AG20443 (cell line): ENCODE results near the gene SFMBT2.

Experiments used
- DNase-seq: peaks from one replicate; pipeline ENCODE4 v3.0.0; 2012; ENCODE audit warnings: low spot score, mixed read lengths

The SFMBT2 gene

DNA sequence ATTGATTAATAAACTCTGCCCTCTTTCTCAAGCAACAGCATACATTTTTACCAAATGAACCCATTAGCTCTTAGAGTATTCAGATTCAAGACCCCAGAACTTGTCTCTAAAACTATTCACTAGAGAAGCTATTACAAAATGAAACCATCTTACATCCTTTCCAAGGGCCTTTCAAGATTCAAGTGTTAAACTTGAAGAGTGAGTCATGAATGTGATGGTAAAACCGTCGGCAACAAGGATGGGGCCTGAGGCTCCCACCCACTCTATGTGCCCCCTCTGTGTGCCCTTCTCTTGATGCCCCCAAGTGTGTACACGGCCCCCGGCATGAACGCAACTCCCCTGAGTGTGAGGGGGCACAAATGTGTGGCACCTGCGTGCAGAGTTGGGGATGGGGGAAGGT, 46.4 kb downstream of the SFMBT2 start:
- DNase-seq = no peak

DNA sequence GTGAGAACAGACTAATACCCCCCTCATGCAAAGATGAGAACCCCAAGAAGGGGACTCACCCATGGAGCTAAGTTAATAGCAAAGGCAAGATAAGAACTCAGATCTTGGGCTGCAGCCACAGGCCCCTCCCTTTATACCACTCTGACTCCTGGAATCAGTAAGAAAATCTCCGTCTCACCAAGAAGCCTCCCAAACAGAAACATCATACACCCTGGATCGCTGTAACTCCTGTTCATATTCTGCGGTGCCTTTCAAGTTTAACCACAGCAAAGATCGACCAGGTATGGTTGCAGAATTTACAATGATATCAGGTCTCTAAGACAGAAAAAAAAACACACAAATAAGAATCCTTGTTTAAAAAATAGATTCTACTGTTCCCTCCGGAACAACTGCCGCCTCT, 47.1 kb downstream of the SFMBT2 start:
- DNase-seq = no peak

DNA sequence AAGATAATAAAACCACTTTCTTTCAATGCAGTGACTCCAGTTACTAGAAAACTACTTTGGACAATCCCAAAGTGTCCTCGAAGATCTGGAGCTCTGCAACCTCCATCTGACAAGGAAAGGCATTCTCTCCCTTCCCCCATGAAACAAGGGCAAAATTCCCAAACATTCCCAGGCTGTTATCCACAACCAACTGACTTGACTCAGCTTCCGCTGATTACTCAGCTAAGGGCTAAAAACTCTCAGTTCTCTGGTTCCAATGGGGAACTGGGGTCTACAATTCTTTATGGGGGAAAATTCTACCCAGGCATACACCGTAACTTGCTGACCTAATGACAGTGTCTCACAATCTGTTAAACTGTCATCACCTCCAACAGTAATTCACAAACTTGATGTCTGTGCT, 48.4 kb downstream of the SFMBT2 start:
- no peak for DNase-seq

DNA sequence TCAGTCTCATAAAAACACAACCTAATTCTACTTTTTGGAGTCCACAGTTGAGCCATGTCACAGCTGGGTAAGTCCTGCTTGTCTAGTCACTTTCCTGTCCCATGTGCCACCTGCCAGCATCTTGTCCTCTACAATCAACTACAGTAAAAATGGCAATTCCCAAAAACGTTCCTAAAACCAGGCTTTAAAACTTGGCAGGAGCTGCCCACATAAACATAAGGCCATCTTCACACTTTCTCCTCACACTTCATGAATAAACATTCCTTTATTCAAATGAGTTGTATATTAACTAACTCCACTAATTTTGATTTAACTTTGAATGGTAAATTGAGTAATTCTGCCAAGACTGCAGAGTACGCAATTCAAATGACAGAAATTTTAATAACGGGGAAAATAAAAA, 49.5 kb downstream of the SFMBT2 start:
- DNase-seq = no peak

DNA sequence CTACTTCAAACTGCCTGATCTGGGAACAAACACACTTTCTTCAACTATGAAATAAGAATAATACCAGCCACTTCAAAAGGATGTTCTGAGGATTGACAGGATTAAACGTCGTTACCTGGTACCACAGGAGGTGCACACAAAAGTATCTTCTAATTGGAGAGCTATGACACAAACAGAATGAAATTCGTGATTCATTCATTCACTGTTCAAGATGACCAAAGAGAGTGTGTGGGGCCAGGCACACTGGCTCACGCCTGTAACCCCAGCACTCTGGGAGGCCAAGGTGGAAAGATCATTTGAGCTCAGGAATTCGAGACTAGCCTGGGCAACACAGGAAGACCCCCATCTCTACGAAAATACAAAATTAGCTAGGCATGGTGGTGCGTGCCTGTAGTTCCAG, 50.9 kb downstream of the SFMBT2 start:
- no peak for DNase-seq

DNA sequence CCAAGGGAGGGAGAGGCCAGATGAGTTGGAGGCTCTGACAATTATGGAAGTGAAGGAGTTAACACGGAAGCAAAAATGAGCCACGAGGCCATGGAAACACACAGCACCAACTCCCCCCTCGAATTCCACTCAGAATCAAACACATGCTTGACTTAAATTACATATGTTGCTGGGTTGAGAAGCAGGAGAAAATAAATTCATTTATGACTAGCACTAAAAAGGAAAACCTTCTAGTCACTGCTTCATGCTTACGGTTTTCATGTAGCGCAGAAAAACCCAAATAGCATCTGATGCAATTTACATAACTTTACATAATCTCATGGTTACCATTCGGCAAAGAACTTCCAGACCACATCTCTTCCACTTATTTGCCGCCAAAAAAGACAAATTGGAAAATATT, 51.5 kb downstream of the SFMBT2 start:
- DNase-seq = no peak

DNA sequence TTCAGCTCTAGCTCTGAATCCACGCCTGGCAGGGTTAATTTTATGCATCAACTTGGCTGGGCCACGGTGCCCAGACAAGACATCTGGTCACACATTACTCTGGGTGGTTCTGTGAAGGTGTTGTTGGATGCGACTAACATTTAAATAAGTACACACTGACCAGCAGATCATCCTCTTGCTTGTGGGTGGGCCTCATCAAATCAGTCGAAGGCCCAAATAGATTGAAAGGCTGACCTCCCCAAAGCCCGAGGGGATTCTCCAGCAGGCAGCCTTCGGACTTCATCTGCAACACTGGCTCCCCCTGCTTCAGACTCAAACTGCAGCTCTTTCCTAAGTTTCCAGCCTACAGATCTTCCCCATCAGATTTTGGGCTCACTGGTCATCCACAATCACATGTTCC, 53.6 kb downstream of the SFMBT2 start:
- no peak for DNase-seq

DNA sequence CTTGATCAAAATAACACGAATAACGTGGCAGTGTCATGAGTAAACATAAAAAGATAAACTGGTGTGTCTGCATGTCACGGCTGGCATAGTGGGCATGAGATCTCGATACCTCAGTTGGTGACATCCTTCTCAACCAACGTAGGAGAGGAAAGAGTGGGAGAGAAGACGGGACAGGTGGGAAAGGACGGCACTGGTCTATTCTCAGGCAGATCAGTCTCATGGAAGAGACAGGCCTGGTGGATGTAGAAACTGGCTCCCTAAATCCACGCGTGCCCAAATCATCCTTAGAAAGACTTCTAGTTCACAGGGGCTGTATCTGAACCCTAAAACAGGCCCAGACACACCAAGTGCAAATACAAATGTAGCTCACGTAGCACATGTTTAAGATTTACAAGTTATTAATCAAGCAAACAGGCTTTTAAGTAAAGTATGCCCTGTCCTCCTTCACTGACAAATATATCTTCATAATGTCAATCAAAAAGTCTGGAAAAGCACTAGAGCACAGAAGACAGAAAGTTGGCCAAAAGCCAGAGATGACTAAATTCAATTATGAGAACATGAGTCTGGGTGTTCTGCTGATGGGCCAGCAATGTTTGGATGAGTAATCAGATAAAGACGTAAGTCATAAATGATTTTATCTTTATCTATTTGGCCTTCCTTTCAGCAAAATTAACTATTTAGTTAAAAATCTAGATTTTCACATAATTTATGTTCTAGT, 56.3 kb downstream of the SFMBT2 start:
- no peak for DNase-seq

DNA sequence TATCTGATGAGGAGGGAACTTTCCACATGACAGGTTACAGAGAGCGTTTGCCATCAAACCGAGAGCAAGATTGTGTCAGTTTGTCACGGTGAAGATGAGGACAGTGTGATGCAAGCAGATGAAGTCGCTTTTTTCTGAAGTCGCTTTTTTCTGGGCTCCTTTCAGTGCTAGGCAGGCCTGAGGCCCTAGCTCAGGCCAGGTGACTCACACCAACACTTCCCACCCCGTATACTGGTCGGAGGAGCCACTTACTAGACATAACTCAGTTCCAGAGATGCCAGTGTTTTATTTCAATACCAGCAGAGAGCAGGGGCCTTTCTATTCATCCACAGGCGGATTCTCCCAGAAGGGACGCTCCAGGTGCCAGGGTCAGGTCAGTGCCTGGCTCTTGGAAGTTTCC, 58.9 kb downstream of the SFMBT2 start:
- no peak for DNase-seq

DNA sequence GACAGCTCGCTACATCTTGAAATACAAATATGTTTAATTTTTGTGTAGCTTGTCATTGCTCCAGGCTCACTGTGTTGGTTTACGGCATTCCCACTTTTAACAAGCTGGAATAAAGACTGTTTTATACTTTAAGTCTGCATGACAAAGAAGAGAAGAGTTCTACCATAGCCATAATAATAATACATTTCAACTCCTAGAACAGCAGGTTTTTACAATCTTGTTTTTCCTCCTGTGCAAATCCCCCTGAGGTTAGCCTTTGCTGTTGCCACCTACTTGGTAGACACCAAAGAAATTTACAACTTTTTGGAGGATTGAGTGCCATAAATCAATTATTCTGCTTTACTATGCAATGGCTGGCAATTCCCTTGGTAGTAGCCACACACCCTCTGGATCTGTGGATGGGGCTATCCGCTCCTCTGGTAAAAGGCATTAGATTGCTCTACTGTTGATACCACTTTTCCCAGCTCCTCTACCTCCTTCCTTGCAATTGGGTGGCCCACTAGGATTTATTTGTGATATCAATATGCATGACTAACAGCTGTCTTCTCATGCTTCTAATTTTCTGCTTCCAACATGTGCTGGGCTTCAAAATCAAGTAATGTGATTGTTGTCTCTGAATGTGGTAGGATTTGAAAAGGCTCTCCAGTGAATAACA, 60.2 kb downstream of the SFMBT2 start:
- no peak for DNase-seq

DNA sequence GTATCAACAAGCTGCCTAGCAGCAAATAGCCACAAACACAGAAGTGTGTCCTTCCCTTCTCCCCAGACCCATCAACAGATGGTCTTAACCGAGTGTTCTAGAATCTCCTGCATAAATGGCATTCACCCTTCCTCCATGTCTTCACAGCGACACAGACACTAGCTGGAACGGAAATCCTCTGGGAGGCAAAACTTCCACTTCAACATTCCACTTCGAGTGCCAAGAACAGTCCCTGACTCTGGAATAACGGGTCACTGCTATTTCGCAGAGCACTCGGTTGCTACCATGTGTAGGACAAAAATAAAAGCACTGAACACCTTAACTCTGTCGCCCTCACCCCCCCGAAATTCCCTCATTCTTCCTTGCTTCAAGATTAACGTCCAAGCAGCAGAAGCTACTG, 65.1 kb downstream of the SFMBT2 start:
- no peak for DNase-seq

DNA sequence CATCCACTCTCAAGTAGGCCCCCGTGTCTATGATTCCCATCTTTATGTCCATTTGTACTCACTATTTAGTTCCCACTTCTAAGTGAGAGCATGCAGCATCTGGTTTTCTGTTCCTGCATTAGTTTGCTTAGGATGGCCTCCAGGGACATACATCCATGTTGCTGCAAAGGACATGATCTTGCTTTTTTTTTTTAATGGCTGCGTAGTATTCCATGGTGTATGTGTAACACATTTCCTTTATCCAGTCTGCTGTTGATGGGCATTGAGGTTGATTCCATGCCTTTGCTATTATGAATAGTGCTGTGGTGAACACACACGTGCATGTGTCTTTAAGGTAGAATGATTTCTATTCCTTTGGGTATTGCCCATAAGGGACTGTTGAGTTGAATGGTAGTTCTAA, 67.8 kb downstream of the SFMBT2 start:
- no peak for DNase-seq

DNA sequence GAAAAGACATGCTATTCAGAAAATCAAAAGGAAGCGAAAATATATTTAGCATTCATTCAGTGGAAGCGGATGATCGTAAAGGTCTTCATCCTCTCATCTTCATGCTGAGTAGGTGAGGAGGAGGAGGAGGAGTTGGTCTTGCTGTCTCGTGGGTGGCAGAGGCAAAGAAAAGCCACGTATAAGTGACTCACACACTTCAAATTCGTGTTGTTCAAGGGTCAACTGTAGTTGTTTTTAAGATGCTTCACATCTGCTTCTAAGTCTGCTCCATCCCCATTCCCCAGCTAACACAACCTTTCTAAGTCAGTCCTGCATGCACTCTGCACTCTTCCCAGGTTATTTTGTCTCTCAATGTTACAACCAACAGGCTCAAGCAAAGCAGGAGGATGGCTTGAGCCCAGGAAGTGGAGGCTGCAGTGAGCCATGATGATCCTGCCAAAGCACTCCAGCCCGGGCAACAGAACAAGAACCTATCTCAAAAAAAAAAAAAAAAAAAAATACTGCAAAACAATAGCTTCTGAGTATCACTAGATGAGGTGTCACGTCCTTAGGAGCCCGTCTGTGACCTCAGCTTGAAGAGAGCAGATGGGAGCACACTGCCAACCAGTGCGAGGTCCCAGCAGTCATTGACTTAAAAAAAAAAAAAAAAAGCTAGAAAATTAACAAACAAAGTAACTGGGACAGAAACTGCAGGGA, 70.5 kb downstream of the SFMBT2 start:
- DNase-seq = no peak

DNA sequence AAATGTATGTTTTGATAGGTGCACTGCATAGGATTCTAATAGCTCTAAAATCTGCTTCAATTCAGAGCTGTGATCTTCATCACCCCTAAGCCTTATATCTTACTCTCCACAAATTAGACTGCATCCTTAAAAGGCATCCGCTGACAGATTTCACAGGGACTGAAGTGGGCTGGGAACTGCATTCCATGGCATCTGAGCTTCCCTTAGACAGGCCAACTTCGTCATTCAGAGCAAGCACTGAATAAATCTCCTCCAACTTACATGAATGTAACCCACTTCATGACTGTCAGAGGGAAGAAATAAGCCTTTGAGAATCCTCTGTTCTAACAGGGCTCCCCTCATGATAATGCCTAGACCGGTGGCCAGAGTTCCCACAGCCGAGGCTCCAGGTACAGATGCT, 71.3 kb downstream of the SFMBT2 start:
- DNase-seq = no peak

DNA sequence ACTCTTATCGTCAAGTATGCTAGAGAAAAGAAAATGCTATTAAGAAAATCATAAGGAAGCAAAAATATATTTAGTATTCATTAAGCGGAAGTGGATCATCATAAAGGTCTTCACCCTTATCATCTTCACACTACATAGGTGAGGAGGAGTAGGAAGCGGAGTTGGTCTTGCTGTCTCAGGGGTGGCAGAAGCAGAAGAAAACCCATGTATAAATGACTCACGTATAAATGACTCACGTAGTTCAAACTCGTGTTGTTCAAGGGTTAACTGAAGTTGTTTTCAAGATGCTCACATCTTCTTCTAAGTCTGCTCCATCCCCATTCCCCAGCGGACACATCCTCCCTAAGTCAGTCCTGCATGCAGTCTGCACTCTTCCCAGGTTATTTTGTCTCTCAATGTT, 72.4 kb downstream of the SFMBT2 start:
- no peak for DNase-seq

DNA sequence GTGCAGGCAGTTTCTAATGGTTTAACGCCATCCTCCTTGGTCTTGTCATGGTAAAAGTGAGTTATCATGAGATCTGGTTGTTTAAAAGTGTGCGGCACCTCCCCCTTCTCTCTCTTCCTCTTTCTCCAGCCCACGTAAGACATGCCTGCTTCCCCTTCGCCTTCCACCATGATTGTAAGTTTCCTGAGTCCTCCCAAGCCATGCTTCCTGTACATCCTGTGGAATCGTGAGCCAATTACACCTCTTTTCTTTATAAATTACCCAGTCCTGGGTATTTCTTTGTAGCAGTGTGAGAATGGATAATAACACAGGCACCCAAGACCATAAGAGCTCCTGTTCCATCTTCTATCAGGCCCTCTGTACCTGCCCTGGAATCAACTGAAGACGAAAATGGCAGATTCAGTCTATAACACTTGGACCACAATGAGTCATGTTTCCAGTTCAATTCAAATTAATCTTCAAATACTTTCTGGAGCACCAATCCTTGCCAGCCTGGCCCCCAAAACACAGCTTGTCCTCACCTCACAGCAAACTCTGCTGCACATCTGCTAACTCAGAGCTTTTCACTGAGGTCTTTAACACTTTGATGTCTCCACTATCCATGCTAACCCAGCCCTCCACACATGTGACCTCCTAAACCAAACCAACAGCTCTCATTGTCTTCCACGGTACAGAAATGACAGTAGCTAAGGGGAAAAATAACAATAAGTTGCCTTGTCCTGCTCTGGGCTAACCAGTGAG, 73.2 kb downstream of the SFMBT2 start:
- DNase-seq = no peak

DNA sequence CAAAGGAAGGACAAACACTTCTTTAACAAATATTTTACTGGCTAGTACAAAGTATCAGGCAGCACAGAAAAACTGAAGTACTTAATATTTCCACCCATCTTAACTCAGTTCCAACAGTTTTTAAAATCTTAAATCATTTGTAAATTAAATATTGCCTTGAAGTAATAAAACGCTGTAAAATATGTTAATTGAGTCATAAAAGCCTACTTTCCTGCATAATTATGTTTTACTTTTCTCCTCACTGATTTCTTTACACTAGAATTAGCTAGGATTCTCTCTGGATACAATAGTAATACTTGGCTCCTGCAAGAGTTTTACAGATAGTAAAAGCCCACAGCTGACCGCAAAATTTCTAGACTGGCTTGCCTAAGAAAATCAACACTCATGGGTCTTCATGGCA, 74.9 kb downstream of the SFMBT2 start:
- no peak for DNase-seq

DNA sequence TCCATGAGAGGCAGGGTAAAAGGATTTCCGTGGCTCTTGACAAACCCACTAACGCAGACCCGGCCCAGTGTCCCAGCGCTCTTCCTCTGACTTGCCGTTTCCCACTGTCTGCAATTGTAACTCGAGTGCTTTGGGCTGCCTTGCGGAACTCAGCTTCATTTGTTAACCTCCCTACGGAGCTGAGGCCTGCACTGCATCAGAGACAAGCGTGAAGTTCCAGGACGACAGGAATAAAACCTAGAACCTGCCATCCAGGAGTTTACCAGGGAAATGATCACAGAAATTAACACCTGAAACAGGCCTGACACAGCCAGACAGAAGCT, 76.2 kb downstream of the SFMBT2 start:
- DNase-seq = no peak

DNA sequence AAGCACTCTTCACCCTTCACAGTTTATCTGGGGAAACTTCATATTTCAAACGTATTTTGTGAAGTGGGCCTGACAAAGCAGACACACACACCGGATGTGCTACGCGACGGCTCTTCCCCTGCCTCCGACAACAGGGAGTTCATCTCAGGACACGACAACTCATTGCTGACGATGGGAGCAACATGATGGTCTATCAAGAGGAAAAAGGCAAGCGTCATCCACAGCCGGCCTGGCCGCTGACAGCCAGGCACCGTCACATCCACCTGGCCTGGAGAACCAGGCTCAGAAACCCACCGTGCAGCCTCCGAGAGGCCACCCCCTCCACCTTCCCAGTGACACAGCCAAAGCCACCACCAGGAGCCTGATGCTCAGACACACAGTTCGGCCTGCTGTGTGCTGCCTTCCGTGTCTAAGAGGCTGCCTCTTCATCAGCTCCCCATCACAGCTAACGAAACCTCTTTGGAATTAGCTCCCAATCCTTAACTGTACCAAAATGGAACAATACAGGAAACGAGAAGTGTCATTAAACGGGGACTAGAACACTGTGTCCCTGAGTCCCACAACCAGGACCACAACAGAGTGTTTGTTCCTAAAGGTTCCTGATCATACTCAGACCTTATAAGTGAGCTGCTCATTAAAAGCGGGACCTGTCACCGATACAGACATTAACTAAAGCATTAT, 76.7 kb downstream of the SFMBT2 start:
- DNase-seq = no peak

DNA sequence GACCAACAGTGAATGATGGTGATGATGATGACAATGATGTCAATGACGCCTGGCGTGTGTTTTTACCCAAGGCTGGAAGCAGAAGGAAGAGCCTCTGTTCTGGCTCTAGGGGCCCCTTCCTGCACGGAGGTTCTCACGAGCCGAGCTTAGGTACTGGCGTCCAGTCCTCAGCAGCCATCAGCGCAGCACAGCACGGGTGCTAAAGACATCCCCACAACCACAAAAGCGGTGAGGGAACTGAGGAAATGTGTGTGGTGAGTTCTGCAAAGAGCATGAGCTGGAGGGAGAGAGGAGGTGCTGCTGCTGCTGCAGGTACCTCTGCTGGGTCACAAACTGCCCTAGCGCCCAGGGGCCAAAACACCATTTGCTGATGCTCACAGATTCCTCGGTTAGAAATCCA, 81.6 kb downstream of the SFMBT2 start:
- DNase-seq = no peak

DNA sequence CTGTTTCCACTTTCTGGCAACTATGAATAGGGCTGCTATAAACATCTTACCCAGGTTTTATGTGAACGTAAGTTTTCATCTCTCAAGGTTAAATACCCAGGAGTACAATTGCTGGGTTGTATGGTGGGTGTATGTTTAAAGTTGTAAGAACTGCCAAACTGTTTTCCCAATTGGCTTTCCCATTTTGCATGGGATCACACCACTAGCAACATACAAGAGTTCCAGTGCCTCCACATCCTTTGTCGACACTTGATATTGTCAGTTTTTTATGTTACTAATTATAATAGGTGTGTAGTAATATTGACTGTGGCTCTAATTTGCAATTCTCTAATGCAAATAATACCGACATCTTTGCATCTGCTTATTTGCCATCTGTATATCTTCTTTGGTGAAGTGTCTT, 82.9 kb downstream of the SFMBT2 start:
- DNase-seq = no peak

DNA sequence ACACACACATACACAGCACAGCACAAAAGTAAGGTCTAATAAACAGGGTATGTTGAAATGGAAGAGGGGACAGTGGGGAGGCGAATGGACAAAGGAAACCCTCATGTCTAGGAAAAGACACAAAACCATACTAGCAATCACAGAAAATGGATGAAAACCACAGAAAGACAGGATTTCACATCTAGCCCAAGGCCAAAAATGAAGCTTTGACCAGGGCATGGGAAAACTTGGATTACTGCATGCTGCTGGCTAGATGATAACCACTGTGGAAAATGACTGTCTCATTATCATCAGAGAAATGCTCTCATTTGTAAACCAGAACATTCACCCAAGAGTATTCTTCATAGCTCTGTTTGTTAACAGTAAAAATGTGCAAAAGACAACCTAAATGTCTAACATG, 88.2 kb downstream of the SFMBT2 start:
- DNase-seq = no peak
